ENCODE results near the gene NEDD4L.

DNA sequence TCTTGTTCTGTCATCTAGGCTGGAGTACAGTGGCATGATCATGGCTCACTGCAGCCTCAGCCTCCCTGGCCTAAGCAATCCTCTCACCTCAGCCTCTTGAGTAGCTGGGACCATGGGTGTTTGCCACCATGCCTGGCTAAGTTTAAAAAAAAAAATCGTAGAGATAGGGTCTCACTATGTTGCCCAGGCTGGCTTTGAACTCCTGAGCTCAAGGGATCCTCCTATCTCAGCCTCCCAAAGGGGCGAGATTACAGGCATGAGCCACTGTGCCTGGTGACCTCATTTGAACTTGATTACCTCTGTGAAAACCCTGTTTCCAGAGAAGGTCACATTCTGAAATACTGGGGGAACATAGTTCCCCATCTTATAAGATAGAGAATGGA, 190.3 kb downstream of the NEDD4L start:
- TF ChIP-seq, protein P1, sequence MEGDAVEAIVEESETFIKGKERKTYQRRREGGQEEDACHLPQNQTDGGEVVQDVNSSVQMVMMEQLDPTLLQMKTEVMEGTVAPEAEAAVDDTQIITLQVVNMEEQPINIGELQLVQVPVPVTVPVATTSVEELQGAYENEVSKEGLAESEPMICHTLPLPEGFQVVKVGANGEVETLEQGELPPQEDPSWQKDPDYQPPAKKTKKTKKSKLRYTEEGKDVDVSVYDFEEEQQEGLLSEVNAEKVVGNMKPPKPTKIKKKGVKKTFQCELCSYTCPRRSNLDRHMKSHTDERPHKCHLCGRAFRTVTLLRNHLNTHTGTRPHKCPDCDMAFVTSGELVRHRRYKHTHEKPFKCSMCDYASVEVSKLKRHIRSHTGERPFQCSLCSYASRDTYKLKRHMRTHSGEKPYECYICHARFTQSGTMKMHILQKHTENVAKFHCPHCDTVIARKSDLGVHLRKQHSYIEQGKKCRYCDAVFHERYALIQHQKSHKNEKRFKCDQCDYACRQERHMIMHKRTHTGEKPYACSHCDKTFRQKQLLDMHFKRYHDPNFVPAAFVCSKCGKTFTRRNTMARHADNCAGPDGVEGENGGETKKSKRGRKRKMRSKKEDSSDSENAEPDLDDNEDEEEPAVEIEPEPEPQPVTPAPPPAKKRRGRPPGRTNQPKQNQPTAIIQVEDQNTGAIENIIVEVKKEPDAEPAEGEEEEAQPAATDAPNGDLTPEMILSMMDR (IDR thresholded peaks at IDR 0.05; ENCODE audit: insufficient read depth, low read depth, low read length) = no peak
- no peak for TF ChIP-seq EZH2 (IDR thresholded peaks at IDR 0.05; ENCODE audit: insufficient read depth, low read length)
